Esophagus squamous epithelium (tissue), 5 donors: ENCODE measurements around the gene EEPD1. TPM values are rescaled to one million over a fixed set of nuclear protein-coding genes. Genes with fewer than 3 reads are reported as not detected.

ENCODE experiments used
- DNase-seq: peaks from one replicate; lab custom pipeline; 2025; lab: John Stamatoyannopoulos, UW
- H3K27ac ChIP-seq, 4 donors: fragments of 200-600 bp; sonication (generic); one replicate each; pipeline ENCODE4 v1.5.1; 2016 to 2019; ENCODE audit warnings: mild to moderate bottlenecking in 1 of 4
- H3K27me3 ChIP-seq, 4 donors: fragments of 200-600 bp; sonication (generic); 1 replicate in 3 of 4; 2 replicates in 1 of 4; pipeline versions ENCODE4 v1.5.1 to v1.6.0; 2017 to 2021; ENCODE audit warnings: antibody characterized with exemption in 1 of 4
- H3K36me3 ChIP-seq, 3 donors: fragments of 200-600 bp; sonication (generic); one replicate each; pipeline ENCODE4 v1.5.1; 2016 to 2019
- H3K4me1 ChIP-seq, 3 donors: fragments of 200-600 bp; sonication (generic); one replicate each; pipeline ENCODE4 v1.5.1; 2017 to 2019
- H3K4me3 ChIP-seq, 4 donors: fragments of 200-600 bp; sonication (generic); 1 replicate in 3 of 4; 2 replicates in 1 of 4; pipeline ENCODE4 v1.5.1; 2016 to 2019; ENCODE audit warnings: mild to moderate bottlenecking in 2 of 4, moderate library complexity in 1 of 4
- H3K9me3 ChIP-seq, 3 donors: fragments of 200-600 bp; sonication (generic); one replicate each; pipeline ENCODE4 v1.5.1; 2016 to 2019
- POLR2A ChIP-seq, 4 donors: fragments of 450-650 bp; IDR thresholded peaks; one replicate each; pipeline ENCODE4 v1.6.1; 2017; ENCODE audit warnings: antibody characterized with exemption in 4 of 4, mild to moderate bottlenecking in 4 of 4, moderate library complexity in 3 of 4
- WGBS, 2 donors: methylation state at CpG; one replicate each; pipeline ENCODE4 v1.1.5; 2018; 5-methylcytosine and 5-hydroxymethylcytosine counted together
- intact Hi-C: fragments of 100-400 bp; cut with DNase I; formaldehyde crosslinking; loops from one replicate; pipeline ENCODE4 v1.15.0; 2022
- total RNA-seq, 4 donors: library from RNA; depleted of rRNA; stranded (reverse); fragments of >200 nt; gene quantifications; one replicate each; pipeline ENCODE4 v1.1.0, GENCODE V29; 2016
- TF ChIP-seq, protein P1 (sequence below), 6 experiments: fragments of 450-650 bp in 4 of 6; fragments of 200-600 bp in 2 of 6; sonication (generic) in 2 of 6; IDR thresholded peaks; one replicate each; pipeline ENCODE4 v1.5.1; 2016 to 2019; ENCODE audit warnings: antibody characterized with exemption in 6 of 6, mild to moderate bottlenecking in 4 of 6, moderate library complexity in 4 of 6
- donor health status: DM: yes; HTN: yes; CAD: no.

EEPD1 gene
- total RNA-seq, 4 donors from 2014 or later: 2.3 to 10.2 (median 4.8) TPM

DNA sequence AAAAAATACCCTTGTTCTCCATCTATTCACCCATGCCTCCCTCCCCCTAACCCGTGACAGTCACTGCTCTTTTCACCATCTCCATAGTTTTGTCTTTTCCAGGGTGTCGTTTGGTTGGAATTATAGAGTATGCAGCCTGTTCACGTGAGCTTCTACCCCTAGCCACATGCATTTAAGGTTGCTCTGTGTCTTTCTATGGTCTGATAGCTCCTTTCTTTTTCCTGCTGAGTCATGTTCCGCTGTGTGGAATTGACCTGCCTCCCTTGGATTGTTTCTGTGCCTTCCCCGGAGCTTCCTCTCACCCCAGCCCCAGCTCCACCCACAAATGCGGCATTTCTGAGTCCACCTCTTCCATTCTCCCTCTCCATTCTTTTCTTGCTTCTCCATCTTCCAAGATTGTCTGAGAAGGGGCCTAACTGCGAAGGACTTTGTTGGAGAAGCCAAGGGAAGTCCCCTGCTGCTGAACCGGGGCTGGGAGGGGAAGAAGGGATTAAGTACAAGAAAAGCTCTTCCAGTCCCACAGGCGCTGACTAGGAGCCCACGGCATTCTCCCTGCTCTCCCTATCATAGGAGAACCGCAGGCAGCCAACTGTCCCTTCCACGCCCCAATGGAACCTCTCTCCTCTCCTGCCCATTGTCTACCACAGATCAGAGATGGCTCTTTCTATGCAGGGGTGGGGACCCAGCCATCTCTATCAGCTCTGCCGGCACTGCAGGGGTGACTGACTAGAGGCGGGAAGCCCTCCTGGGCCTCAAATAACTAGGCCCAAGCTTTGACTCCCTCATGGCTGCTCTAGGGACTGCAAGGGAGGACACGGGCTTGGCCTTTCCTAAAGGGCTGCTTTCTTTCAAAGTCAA lies 149.1 kb downstream of the EEPD1 start:
- intact Hi-C loops: no loop called here
- DNase-seq: no peak
- Histone ChIP-seq H3K4me3 (no peak overlapping the region), H3K36me3 (peaks cover 0 to 32% (median 4%) of the 10 kb centered on the region in 3 donors), H3K27me3 (no peaks in the 10 kb centered on the region), H3K9me3 (no peaks in the 10 kb centered on the region), H3K4me1 (peaks cover 26 to 45% (median 41%) of the 10 kb centered on the region in 3 donors), H3K27ac (peak overlapping the region; percentile 36 to 64 (median 58))
- 43 to 55% methylated on average over 8 to 15 of the region's 15 CpGs for WGBS, 2 donors
- TF ChIP-seq, protein P1, sequence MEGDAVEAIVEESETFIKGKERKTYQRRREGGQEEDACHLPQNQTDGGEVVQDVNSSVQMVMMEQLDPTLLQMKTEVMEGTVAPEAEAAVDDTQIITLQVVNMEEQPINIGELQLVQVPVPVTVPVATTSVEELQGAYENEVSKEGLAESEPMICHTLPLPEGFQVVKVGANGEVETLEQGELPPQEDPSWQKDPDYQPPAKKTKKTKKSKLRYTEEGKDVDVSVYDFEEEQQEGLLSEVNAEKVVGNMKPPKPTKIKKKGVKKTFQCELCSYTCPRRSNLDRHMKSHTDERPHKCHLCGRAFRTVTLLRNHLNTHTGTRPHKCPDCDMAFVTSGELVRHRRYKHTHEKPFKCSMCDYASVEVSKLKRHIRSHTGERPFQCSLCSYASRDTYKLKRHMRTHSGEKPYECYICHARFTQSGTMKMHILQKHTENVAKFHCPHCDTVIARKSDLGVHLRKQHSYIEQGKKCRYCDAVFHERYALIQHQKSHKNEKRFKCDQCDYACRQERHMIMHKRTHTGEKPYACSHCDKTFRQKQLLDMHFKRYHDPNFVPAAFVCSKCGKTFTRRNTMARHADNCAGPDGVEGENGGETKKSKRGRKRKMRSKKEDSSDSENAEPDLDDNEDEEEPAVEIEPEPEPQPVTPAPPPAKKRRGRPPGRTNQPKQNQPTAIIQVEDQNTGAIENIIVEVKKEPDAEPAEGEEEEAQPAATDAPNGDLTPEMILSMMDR (IDR thresholded peaks at IDR 0.05): no peak
- no peak for TF ChIP-seq POLR2A (IDR thresholded peaks at IDR 0.05)

DNA sequence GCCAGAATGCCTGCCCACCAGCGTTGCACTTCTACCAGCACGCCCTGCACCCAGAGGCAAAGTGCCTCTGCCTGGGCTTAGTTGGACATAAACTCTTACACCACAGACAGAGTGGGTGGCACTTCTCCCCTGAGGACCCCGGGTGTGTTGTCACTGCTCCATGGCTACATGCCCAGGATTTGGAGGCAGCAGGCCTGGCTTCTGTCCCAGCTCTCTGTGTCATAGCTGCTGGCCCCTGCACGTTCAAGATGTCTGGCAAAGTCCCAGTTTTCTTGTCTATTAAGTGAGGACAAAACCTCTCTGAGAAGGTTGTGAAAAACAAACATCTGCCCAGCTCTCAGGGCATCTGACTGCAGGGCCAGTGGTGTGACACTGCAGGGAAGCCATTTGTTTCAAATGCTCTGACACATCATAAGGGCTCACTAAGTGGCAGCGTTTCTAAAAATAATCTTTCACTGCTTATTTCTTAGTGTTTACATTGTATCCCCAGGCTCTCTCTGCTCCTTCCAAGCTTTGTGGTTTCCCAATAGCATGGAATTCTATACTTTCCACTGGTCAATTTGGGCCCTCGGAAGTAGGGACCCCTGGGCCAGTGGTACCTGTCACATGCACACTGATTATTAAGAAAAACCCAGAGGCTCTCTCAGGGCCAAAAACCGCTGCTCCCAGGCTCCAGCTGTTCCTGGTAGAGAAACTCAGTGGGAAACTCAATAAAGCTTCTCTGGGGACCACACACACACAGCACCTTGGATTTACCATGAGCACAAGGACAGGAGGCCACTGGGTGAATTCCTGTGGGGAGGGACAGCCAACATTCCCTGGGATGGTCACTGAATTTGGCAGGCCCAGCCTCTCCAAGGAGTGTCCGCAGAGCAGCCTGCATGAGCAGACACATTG lies 150.4 kb downstream of the EEPD1 start:
- TF ChIP-seq, protein P1 (IDR thresholded peaks at IDR 0.05): no peak
- TF ChIP-seq POLR2A (IDR thresholded peaks at IDR 0.05): no peak
- Histone ChIP-seq H3K36me3 (peaks cover 0 to 19% (median 4%) of the 10 kb centered on the region in 3 donors), H3K4me1 (peaks cover 26 to 45% (median 41%) of the 10 kb centered on the region in 3 donors), H3K27ac (peak overlapping the region; percentile 36 to 64 (median 58)), H3K27me3 (no peaks in the 10 kb centered on the region), H3K9me3 (no peaks in the 10 kb centered on the region), H3K4me3 (no peak overlapping the region)
- intact Hi-C loops: no loop called here
- no peak for DNase-seq
- 32 to 38% methylated on average over 3 to 7 of the region's 8 CpGs for WGBS, 2 donors

DNA sequence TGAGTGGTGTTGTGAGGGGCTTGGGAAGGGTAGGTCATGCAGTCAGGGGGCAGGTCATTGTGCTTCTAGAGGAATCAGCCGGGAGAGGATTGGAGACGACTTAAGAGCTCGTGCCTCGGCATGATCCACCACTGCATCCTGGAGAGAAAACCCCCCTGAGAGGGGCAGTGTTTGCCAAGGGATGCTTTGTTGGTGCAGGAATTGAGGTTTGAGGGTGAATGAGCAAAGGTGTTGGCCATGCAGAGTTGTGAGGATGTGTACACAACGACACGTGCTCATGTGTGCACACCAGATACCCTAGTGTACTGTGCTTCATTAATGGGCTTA lies 151.0 kb downstream of the EEPD1 start:
- Histone ChIP-seq H3K4me3 (no peak overlapping the region), H3K36me3 (peaks cover 0 to 13% (median 4%) of the 10 kb centered on the region in 3 donors), H3K4me1 (peaks cover 26 to 45% (median 41%) of the 10 kb centered on the region in 3 donors), H3K27ac (peak overlapping the region; percentile 4 to 64 (median 58)), H3K9me3 (no peaks in the 10 kb centered on the region), H3K27me3 (no peaks in the 10 kb centered on the region)
- intact Hi-C loops: no loop called here
- DNase-seq: no peak
- TF ChIP-seq POLR2A (IDR thresholded peaks at IDR 0.05): no peak
- TF ChIP-seq, protein P1 (IDR thresholded peaks at IDR 0.05): no peak
- WGBS, 2 donors: 46 to 58% methylated on average over 6 of the region's 6 CpGs

DNA sequence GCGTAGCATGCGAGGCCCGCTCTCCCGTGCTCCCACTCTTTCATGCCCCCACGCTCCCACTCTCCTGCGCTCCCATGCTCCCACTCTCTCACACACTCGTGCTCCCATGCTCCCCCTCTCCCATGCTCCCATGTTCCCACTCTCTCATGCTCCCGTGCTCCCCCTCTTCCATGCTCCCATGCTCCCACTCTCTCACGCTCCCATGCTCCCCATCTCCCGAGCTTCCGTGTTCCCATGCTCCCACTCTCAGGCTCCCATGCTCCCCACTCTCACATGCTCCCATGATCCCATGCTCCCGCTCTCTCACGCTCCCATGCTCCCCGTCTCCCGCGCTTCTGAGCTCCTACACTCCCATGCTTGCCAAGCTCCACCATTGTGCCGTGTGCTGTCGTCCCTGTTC lies 152.2 kb downstream of the EEPD1 start:
- Histone ChIP-seq H3K27ac (no peak overlapping the region), H3K9me3 (no peaks in the 10 kb centered on the region), H3K4me3 (no peak overlapping the region), H3K36me3 (peaks cover 0 to 1% (median 0%) of the 10 kb centered on the region in 3 donors), H3K27me3 (no peaks in the 10 kb centered on the region), H3K4me1 (peaks cover 26 to 45% (median 41%) of the 10 kb centered on the region in 3 donors)
- no peak for DNase-seq
- 94 to 96% methylated on average over 18 of the region's 18 CpGs for WGBS, 2 donors
- TF ChIP-seq POLR2A (IDR thresholded peaks at IDR 0.05): no peak
- TF ChIP-seq, protein P1 (IDR thresholded peaks at IDR 0.05): no peak
- intact Hi-C loops: no loop called here
